ENCODE data around the gene TYK2. TPM values are rescaled to one million over a fixed set of nuclear protein-coding genes. Genes with fewer than 3 reads are reported as not detected.

The TYK2 gene
- total and polyA plus RNA-seq, 2 of the 13 experiments (the other 11 are each of a cell fraction or from before 2014, with no cell fraction given) = 38.8 to 60.1 TPM

DNA sequence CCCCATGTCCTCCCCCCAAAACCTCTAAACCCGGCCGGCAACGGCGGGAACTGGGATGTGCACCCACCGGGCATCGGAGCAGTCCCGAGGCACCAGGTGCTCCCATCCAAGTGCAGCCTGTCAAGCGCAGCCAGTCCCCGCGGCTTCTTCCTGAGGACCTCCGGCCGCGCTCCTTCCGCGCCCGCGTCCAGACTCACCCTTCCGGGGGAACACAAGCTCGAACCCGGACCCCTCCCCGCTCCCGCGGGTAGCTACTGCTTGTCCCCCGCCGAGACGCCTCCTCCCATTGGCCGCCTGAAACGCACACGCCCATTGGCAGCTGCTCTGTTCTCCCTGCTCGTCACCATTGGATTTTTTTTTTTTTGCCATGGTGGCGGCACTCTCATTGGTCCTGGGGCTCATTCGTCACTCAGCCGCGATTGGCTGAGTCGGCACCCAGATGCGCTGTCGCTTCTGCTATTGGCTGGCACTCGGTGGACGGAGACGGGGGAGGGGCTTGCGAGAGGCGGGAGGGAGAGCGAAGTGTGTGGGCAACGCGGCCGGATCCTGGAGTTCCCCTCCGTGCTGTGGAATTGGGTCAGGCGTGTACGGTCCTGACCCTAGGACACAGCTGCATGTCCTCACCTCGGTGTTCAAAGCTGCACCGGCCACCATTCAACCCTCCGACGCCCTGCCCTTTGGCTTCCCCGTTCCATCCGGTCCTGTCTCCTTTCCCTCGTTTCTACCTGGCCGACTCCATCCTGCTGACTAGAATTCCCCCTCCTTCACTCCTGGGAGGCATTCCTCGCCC, at the start of gene TYK2 (continued):
- TF ChIP-seq CREM (IDR thresholded peaks at IDR 0.05) (peak; percentile 94), CREM (CRISPR knock-in tag; IDR thresholded peaks at IDR 0.05) (peak; percentile 76), ETV6 (CRISPR knock-in tag; conservative IDR thresholded peaks at IDR 0.05) (no peak), FOSL1 (CRISPR knock-in tag; IDR thresholded peaks at IDR 0.05; ENCODE audit: borderline replicate concordance) (no peak), MEF2D (CRISPR knock-in tag; IDR thresholded peaks at IDR 0.05) (no peak), ZNF564 (CRISPR knock-in tag; IDR thresholded peaks at IDR 0.05) (peak; percentile 55; the same call in 1 of the 2 replicates), ZNF776 (CRISPR knock-in tag; IDR thresholded peaks at IDR 0.05) (no peak; the same call in 1 of the 2 replicates), ZNF703 (CRISPR knock-in tag; IDR thresholded peaks at IDR 0.05; ENCODE audit: borderline replicate concordance) (no peak; the same call in 1 of the 2 replicates), ZNF761 (CRISPR knock-in tag; conservative IDR thresholded peaks at IDR 0.05) (0 out of 2 replicates have a peak, but pooled peaks have one; percentile 62), CBFB (CRISPR knock-in tag; IDR thresholded peaks at IDR 0.05) (peak; percentile 79; the same call in 1 of the 2 replicates), SRY (CRISPR knock-in tag; IDR thresholded peaks at IDR 0.05) (peak; percentile 54; the same call in 1 of the 2 replicates), ZNF430 (CRISPR knock-in tag; IDR thresholded peaks at IDR 0.05) (0 out of 2 replicates have a peak, but pooled peaks have one; percentile 62)
- TF ChIP-seq, protein P1, sequence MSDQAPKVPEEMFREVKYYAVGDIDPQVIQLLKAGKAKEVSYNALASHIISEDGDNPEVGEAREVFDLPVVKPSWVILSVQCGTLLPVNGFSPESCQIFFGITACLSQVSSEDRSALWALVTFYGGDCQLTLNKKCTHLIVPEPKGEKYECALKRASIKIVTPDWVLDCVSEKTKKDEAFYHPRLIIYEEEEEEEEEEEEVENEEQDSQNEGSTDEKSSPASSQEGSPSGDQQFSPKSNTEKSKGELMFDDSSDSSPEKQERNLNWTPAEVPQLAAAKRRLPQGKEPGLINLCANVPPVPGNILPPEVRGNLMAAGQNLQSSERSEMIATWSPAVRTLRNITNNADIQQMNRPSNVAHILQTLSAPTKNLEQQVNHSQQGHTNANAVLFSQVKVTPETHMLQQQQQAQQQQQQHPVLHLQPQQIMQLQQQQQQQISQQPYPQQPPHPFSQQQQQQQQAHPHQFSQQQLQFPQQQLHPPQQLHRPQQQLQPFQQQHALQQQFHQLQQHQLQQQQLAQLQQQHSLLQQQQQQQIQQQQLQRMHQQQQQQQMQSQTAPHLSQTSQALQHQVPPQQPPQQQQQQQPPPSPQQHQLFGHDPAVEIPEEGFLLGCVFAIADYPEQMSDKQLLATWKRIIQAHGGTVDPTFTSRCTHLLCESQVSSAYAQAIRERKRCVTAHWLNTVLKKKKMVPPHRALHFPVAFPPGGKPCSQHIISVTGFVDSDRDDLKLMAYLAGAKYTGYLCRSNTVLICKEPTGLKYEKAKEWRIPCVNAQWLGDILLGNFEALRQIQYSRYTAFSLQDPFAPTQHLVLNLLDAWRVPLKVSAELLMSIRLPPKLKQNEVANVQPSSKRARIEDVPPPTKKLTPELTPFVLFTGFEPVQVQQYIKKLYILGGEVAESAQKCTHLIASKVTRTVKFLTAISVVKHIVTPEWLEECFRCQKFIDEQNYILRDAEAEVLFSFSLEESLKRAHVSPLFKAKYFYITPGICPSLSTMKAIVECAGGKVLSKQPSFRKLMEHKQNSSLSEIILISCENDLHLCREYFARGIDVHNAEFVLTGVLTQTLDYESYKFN (CRISPR knock-in tag; conservative IDR thresholded peaks at IDR 0.05) = peak; percentile 46; the same call in 1 of the 2 replicates
- TF ChIP-seq, protein P2, sequence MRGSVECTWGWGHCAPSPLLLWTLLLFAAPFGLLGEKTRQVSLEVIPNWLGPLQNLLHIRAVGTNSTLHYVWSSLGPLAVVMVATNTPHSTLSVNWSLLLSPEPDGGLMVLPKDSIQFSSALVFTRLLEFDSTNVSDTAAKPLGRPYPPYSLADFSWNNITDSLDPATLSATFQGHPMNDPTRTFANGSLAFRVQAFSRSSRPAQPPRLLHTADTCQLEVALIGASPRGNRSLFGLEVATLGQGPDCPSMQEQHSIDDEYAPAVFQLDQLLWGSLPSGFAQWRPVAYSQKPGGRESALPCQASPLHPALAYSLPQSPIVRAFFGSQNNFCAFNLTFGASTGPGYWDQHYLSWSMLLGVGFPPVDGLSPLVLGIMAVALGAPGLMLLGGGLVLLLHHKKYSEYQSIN (CRISPR knock-in tag; IDR thresholded peaks at IDR 0.05; ENCODE audit: borderline replicate concordance) = no peak; the same call in 1 of the 2 replicates
- TF ChIP-seq, protein P3, sequence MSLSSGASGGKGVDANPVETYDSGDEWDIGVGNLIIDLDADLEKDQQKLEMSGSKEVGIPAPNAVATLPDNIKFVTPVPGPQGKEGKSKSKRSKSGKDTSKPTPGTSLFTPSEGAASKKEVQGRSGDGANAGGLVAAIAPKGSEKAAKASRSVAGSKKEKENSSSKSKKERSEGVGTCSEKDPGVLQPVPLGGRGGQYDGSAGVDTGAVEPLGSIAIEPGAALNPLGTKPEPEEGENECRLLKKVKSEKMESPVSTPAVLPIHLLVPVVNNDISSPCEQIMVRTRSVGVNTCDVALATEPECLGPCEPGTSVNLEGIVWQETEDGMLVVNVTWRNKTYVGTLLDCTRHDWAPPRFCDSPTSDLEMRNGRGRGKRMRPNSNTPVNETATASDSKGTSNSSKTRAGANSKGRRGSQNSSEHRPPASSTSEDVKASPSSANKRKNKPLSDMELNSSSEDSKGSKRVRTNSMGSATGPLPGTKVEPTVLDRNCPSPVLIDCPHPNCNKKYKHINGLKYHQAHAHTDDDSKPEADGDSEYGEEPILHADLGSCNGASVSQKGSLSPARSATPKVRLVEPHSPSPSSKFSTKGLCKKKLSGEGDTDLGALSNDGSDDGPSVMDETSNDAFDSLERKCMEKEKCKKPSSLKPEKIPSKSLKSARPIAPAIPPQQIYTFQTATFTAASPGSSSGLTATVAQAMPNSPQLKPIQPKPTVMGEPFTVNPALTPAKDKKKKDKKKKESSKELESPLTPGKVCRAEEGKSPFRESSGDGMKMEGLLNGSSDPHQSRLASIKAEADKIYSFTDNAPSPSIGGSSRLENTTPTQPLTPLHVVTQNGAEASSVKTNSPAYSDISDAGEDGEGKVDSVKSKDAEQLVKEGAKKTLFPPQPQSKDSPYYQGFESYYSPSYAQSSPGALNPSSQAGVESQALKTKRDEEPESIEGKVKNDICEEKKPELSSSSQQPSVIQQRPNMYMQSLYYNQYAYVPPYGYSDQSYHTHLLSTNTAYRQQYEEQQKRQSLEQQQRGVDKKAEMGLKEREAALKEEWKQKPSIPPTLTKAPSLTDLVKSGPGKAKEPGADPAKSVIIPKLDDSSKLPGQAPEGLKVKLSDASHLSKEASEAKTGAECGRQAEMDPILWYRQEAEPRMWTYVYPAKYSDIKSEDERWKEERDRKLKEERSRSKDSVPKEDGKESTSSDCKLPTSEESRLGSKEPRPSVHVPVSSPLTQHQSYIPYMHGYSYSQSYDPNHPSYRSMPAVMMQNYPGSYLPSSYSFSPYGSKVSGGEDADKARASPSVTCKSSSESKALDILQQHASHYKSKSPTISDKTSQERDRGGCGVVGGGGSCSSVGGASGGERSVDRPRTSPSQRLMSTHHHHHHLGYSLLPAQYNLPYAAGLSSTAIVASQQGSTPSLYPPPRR (CRISPR knock-in tag; IDR thresholded peaks at IDR 0.05; ENCODE audit: borderline replicate concordance) = no peak; the same call in none of the 2 replicates
- TF ChIP-seq, protein P4, sequence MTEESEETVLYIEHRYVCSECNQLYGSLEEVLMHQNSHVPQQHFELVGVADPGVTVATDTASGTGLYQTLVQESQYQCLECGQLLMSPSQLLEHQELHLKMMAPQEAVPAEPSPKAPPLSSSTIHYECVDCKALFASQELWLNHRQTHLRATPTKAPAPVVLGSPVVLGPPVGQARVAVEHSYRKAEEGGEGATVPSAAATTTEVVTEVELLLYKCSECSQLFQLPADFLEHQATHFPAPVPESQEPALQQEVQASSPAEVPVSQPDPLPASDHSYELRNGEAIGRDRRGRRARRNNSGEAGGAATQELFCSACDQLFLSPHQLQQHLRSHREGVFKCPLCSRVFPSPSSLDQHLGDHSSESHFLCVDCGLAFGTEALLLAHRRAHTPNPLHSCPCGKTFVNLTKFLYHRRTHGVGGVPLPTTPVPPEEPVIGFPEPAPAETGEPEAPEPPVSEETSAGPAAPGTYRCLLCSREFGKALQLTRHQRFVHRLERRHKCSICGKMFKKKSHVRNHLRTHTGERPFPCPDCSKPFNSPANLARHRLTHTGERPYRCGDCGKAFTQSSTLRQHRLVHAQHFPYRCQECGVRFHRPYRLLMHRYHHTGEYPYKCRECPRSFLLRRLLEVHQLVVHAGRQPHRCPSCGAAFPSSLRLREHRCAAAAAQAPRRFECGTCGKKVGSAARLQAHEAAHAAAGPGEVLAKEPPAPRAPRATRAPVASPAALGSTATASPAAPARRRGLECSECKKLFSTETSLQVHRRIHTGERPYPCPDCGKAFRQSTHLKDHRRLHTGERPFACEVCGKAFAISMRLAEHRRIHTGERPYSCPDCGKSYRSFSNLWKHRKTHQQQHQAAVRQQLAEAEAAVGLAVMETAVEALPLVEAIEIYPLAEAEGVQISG (CRISPR knock-in tag; IDR thresholded peaks at IDR 0.05) = peak; percentile 62
